IPS-11a (cell line): ENCODE results near the gene STARD3NL.
"Not testable (repeated sequence)": the region's sequence is repeated elsewhere in the genome, so short reads cannot be mapped to it uniquely, and the experiment has no call there.

Experiments used
- H3K4me3 ChIP-seq: one replicate; pipeline ENCODE4 v1.5.1; 2013; ENCODE audit warnings: low read depth, low read length, control low read depth

STARD3NL gene

GRCh38 chr7:38178004-38178694 lies at the start of gene STARD3NL:
TSS of gene STARD3NL (plus strand) at chr7:38178245. CDS start at chr7:38207505, 29,260 bp downstream.
- peak within 1 kb of the TSS; percentile 93 for H3K4me3 ChIP-seq

GRCh38 chr7:38129162-38129561 lies 48.9 kb upstream of the STARD3NL start:
- no peak overlapping the region for H3K4me3 ChIP-seq

GRCh38 chr7:38129579-38129978 lies 48.5 kb upstream of the STARD3NL start:
- no peak overlapping the region for H3K4me3 ChIP-seq

GRCh38 chr7:38138171-38138570 lies 39.9 kb upstream of the STARD3NL start:
- no peak overlapping the region for H3K4me3 ChIP-seq

- H3K4me3 ChIP-seq: no peak overlapping the region
These were observed 36.9 kb upstream of the STARD3NL start for GRCh38 chr7:38141187-38141586.

- no peak overlapping the region for H3K4me3 ChIP-seq
These were observed 35.3 kb upstream of the STARD3NL start for GRCh38 chr7:38142736-38143135.

GRCh38 chr7:38147005-38147404 lies 31.0 kb upstream of the STARD3NL start:
- H3K4me3 ChIP-seq: no peak overlapping the region

- no peak overlapping the region for H3K4me3 ChIP-seq
These were observed 26.5 kb upstream of the STARD3NL start for GRCh38 chr7:38151556-38151955.

GRCh38 chr7:38153515-38153914 lies 24.5 kb upstream of the STARD3NL start:
- H3K4me3 ChIP-seq: no peak overlapping the region

GRCh38 chr7:38154278-38154677 lies 23.8 kb upstream of the STARD3NL start:
- H3K4me3 ChIP-seq: no peak overlapping the region

- H3K4me3 ChIP-seq: no peak overlapping the region
These were observed 18.0 kb upstream of the STARD3NL start for GRCh38 chr7:38160003-38160571.

- no peak overlapping the region for H3K4me3 ChIP-seq
These were observed 16.0 kb upstream of the STARD3NL start for GRCh38 chr7:38162036-38162435.

GRCh38 chr7:38163671-38164070 lies 14.4 kb upstream of the STARD3NL start:
- H3K4me3 ChIP-seq: no peak overlapping the region

GRCh38 chr7:38168890-38169570 lies 9.0 kb upstream of the STARD3NL start:
- H3K4me3 ChIP-seq: no peak overlapping the region

GRCh38 chr7:38169847-38170246 lies 8.2 kb upstream of the STARD3NL start:
- no peak overlapping the region for H3K4me3 ChIP-seq

- H3K4me3 ChIP-seq: no peak overlapping the region
These were observed 6.2 kb upstream of the STARD3NL start for GRCh38 chr7:38171623-38172391.

GRCh38 chr7:38175547-38175946 lies 2.5 kb upstream of the STARD3NL start:
- not testable (repeated sequence) for H3K4me3 ChIP-seq

- peak overlapping the region; percentile 93 for H3K4me3 ChIP-seq
These were observed 433 bp upstream of the STARD3NL start for GRCh38 chr7:38177621-38178003.

- H3K4me3 ChIP-seq: peak overlapping the region; percentile 93
These were observed 775 bp downstream of the STARD3NL start for GRCh38 chr7:38178695-38179344.

GRCh38 chr7:38179776-38180226 lies 1.8 kb downstream of the STARD3NL start:
- no peak overlapping the region for H3K4me3 ChIP-seq

- no peak overlapping the region for H3K4me3 ChIP-seq
These were observed 3.1 kb downstream of the STARD3NL start for GRCh38 chr7:38181111-38181510.
